ENCODE results near the gene FGF5. TPM values are rescaled to one million over a fixed set of nuclear protein-coding genes. Genes with fewer than 3 reads are reported as not detected.

FGF5 gene
- total RNA-seq, 1 experiment from 2014 or later, result 2.6 TPM

- no peak overlapping the region for H2AFZ ChIP-seq (ENCODE audit: low read length)
- no peak overlapping the region for H3K4me2 ChIP-seq (ENCODE audit: low read length)
- no peaks in the 10 kb centered on the region for H3F3A ChIP-seq (ENCODE audit: low read length, unreplicated experiment)
- ATAC-seq (no peak; the same call in 1 of the 2 replicates), DNase-seq (peak; percentile 49)
- no peak overlapping the region for H3K27ac ChIP-seq (ENCODE audit: low read length)
- no peaks in the 10 kb centered on the region for H3K9me2 ChIP-seq (replicated peaks; ENCODE audit: low read length)
- H3K4me1 ChIP-seq (ENCODE audit: insufficient read depth, low read length), result no peaks in the 10 kb centered on the region
- ChIA-PET CTCF (interaction anchor here (0.6 kb wide), 1 partner anchor 116 kb away, joined by 3 read pairs; no protein-coding TSS in a partner anchor), POLR2A (ENCODE audit: unreplicated experiment) (no interaction called here)
- no peak overlapping the region for H3K4me3 ChIP-seq (ENCODE audit: low read length)
- no peaks in the 10 kb centered on the region for H4K20me1 ChIP-seq (ENCODE audit: low read length)
- intact Hi-C loops (cut with micrococcal nuclease), result no loop called here
- H3K9ac ChIP-seq (ENCODE audit: low read length), result no peak overlapping the region
- H3K79me2 ChIP-seq (ENCODE audit: low read length), result no peaks in the 10 kb centered on the region
- no peaks in the 10 kb centered on the region for H3K27me3 ChIP-seq (ENCODE audit: low read length)
- no peaks in the 10 kb centered on the region for H3K9me3 ChIP-seq (ENCODE audit: low read length)
- no peaks in the 10 kb centered on the region for H3K36me3 ChIP-seq (ENCODE audit: low read depth, low read length)
- TF ChIP-seq EZH2phosphoT487 (IDR thresholded peaks at IDR 0.05; ENCODE audit: borderline replicate concordance, low read length), result no peak
- peak; percentile 52 for TF ChIP-seq CTCF (conservative IDR thresholded peaks at IDR 0.05; ENCODE audit: low read depth, low read length)
- BruUV-seq (replicated peaks), result no TSS peak
Measured at GRCh38 chr4:80336582-80336981, 70.1 kb downstream of the FGF5 start.

- Histone ChIP-seq H3K4me1 (ENCODE audit: insufficient read depth, low read length) (no peaks in the 10 kb centered on the region), H3K4me3 (ENCODE audit: low read length) (no peak overlapping the region), H3K27me3 (ENCODE audit: low read length) (no peaks in the 10 kb centered on the region), H3K9me2 (replicated peaks; ENCODE audit: low read length) (no peaks in the 10 kb centered on the region), H3K9me3 (ENCODE audit: low read length) (no peaks in the 10 kb centered on the region), H3F3A (ENCODE audit: low read length, unreplicated experiment) (no peaks in the 10 kb centered on the region), H3K36me3 (ENCODE audit: low read depth, low read length) (no peaks in the 10 kb centered on the region), H2AFZ (ENCODE audit: low read length) (no peak overlapping the region), H3K9ac (ENCODE audit: low read length) (no peak overlapping the region), H3K79me2 (ENCODE audit: low read length) (no peaks in the 10 kb centered on the region), H3K27ac (ENCODE audit: low read length) (no peak overlapping the region), H4K20me1 (ENCODE audit: low read length) (no peaks in the 10 kb centered on the region), H3K4me2 (ENCODE audit: low read length) (no peak overlapping the region)
- CTCF ChIA-PET, result no interaction called here
- POLR2A ChIA-PET (ENCODE audit: unreplicated experiment), result no interaction called here
- TF ChIP-seq CTCF (conservative IDR thresholded peaks at IDR 0.05; ENCODE audit: low read depth, low read length), result no peak
- no peak for TF ChIP-seq EZH2 (IDR thresholded peaks at IDR 0.05; ENCODE audit: low read length, unreplicated experiment)
- no peak for TF ChIP-seq EZH2phosphoT487 (IDR thresholded peaks at IDR 0.05; ENCODE audit: borderline replicate concordance, low read length)
- DNase-seq (no peak), ATAC-seq (no peak)
- BruUV-seq (replicated peaks), result no TSS peak
- intact Hi-C loops (cut with micrococcal nuclease), result no loop called here
Measured at GRCh38 chr4:80340036-80340435, 73.6 kb downstream of the FGF5 start.

Other genes starting within 250 kb of the FGF5 start
- 43.9 and 56.3 TPM in 2 replicates for gene ANTXR2, start 193.4 kb upstream of the FGF5 start, total RNA-seq (2014; rRNA removed)
- gene PRDM8, start 69.2 kb upstream of the FGF5 start, total RNA-seq (2014; rRNA removed), result 8.9 and 9.4 TPM in 2 replicates
- not detected in 2 replicates for gene CFAP299, start 69.1 kb downstream of the FGF5 start, total RNA-seq (2014; rRNA removed)